HUES64 (cell line): ENCODE measurements around the gene ITGBL1.

Source experiments
- H3K27ac ChIP-seq: 2 replicates; pipeline ENCODE4 v1.7.0; 2013; ENCODE audit warnings: low read depth, low read length, inconsistent platforms
- H3K27me3 ChIP-seq: 2 replicates; pipeline ENCODE4 v1.6.1; 2013; ENCODE audit warnings: mild to moderate bottlenecking, low read length; ENCODE audit not compliant: insufficient read depth
- H3K36me3 ChIP-seq: 2 replicates; pipeline ENCODE4 v1.6.1; 2013; ENCODE audit warnings: mild to moderate bottlenecking, low read length; ENCODE audit not compliant: insufficient read depth
- H3K4me1 ChIP-seq: 2 replicates; pipeline ENCODE4 v1.6.1; 2013; ENCODE audit warnings: mild to moderate bottlenecking, low read length, moderate library complexity; ENCODE audit not compliant: insufficient read depth
- H3K4me3 ChIP-seq: 2 replicates; pipeline ENCODE4 v1.5.1; 2013; ENCODE audit warnings: mild to moderate bottlenecking, low read length, moderate library complexity
- H3K9ac ChIP-seq: 2 replicates; pipeline ENCODE4 v1.6.1; 2013; ENCODE audit warnings: mild to moderate bottlenecking, low read depth, low read length
- H3K9me3 ChIP-seq: 2 replicates; pipeline ENCODE4 v1.6.1; 2013; ENCODE audit warnings: low read depth, low read length; ENCODE audit not compliant: insufficient read depth
- WGBS: fragments of 150-250, 120-280 bp; methylation state at CpG from one replicate; pipeline ENCODE4 v1.1.7; 2013; ENCODE audit warnings: missing lambda C conversion rate; 5-methylcytosine and 5-hydroxymethylcytosine counted together

The ITGBL1 gene

GRCh38 chr13:101570410-101570809 is 117.9 kb downstream of the ITGBL1 start:
- Histone ChIP-seq H3K9me3 (no peaks in the 10 kb centered on the region), H3K36me3 (no peaks in the 10 kb centered on the region), H3K27me3 (no peaks in the 10 kb centered on the region), H3K9ac (no peak overlapping the region), H3K4me3 (no peak overlapping the region), H3K27ac (no peak overlapping the region), H3K4me1 (no peaks in the 10 kb centered on the region)

GRCh38 chr13:101572456-101572855 is 120.0 kb downstream of the ITGBL1 start:
- Histone ChIP-seq H3K27me3 (no peaks in the 10 kb centered on the region), H3K4me3 (no peak overlapping the region), H3K36me3 (no peaks in the 10 kb centered on the region), H3K27ac (no peak overlapping the region), H3K9me3 (no peaks in the 10 kb centered on the region), H3K9ac (no peak overlapping the region), H3K4me1 (no peaks in the 10 kb centered on the region)
- 91% methylated on average over 5 of the region's 5 CpGs for WGBS

DNA sequence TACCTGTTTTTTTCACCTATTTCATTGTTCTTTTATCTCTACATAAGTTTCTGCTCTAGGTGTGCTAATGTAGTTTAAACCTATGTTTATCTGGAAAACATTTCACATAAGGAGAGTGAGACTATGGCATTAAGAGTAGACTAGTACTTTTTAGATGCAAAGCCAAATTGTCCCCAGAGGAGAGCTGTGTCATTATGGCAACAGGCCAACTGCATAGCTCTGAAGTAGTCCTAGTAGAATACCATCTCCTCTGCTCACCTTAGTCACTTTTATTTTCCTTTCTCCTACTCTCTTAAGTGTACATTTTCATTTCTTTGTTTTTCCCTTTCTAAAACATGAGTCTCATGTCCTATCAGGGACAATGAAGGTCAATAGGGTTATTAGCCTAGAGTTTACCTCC is 123.1 kb downstream of the ITGBL1 start:
- Histone ChIP-seq H3K4me1 (no peaks in the 10 kb centered on the region), H3K27ac (no peak overlapping the region), H3K36me3 (no peaks in the 10 kb centered on the region), H3K4me3 (no peak overlapping the region), H3K9ac (no peak overlapping the region), H3K27me3 (no peaks in the 10 kb centered on the region), H3K9me3 (no peaks in the 10 kb centered on the region)

DNA sequence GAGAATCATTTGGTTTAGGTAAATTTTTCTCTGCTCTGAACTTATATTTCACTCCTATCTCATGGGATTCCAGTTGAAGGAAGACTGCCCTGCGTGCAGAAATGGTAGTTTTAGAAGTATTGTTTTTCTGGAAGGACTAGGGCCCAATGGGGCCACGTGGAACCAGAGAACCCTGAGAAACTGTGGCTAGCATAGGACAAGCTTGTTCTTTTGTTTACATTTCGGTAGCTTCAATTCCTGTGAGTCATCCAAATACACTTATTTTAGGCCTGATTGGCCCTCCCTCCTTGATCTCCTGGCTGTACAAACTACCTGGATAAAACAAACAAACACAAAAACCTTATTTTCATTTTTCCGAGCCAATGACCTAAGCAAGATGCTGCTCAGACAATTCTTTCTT is 124.0 kb downstream of the ITGBL1 start:
- 92% methylated on average over 4 of the region's 4 CpGs for WGBS
- H3K36me3 ChIP-seq, result no peaks in the 10 kb centered on the region
- H3K4me3 ChIP-seq, result no peak overlapping the region
- H3K27me3 ChIP-seq, result no peaks in the 10 kb centered on the region
- H3K9me3 ChIP-seq, result no peaks in the 10 kb centered on the region
- H3K27ac ChIP-seq, result no peak overlapping the region
- no peak overlapping the region for H3K9ac ChIP-seq
- no peaks in the 10 kb centered on the region for H3K4me1 ChIP-seq

GRCh38 chr13:101576977-101577376 is 124.5 kb downstream of the ITGBL1 start:
- Histone ChIP-seq H3K27me3 (no peaks in the 10 kb centered on the region), H3K27ac (no peak overlapping the region), H3K9ac (no peak overlapping the region), H3K4me3 (no peak overlapping the region), H3K9me3 (no peaks in the 10 kb centered on the region), H3K4me1 (no peaks in the 10 kb centered on the region), H3K36me3 (no peaks in the 10 kb centered on the region)

- Histone ChIP-seq H3K4me1 (no peaks in the 10 kb centered on the region), H3K9me3 (no peaks in the 10 kb centered on the region), H3K27ac (no peak overlapping the region), H3K36me3 (no peaks in the 10 kb centered on the region), H3K27me3 (no peaks in the 10 kb centered on the region), H3K9ac (no peak overlapping the region), H3K4me3 (no peak overlapping the region)
- 77% methylated on average over 3 of the region's 4 CpGs for WGBS
Observed at GRCh38 chr13:101579281-101579802, 126.9 kb downstream of the ITGBL1 start.

DNA sequence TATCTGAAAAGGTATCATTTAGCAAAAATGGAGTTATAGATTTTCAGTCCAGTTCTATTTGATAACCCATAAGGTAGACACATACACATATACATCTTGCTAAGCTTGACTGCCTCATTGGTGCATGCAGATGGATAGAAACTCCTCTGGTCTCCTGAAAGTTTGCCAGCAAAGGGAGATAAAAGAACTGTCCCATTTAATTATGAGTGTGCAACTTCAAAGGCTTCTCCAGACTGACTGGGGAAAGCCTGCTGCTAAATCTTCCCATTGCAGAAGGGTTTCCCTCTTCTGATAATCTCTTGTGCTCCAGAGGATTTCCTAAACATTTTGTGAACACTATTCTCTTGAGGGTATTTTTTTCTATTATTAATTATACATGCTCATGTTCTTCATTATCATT is 131.9 kb downstream of the ITGBL1 start:
- H3K36me3 ChIP-seq, result no peaks in the 10 kb centered on the region

DNA sequence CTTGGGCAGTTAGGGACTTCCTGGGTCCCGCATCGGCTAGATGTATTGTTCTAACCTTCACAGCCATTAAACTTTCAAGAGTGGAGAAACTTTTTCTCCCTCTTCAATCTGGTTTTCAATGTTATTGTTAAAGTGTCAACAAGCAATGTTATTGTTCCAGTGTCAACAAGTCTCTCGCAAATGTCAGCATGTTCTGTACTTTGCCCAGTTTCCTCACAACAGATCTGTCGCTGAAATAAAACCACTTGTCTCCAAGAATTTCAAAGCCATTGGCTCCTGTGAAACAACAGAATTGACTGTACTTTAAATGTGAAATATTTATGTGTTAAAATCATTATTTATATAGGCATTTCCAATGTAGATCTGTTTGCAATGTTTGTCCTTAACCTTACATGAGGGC is 138.0 kb downstream of the ITGBL1 start:
- no peak overlapping the region for H3K9ac ChIP-seq
- no peaks in the 10 kb centered on the region for H3K9me3 ChIP-seq
- no peaks in the 10 kb centered on the region for H3K4me1 ChIP-seq
- no peaks in the 10 kb centered on the region for H3K36me3 ChIP-seq
- no peak overlapping the region for H3K27ac ChIP-seq
- WGBS, result 96% methylated on average over 4 of the region's 4 CpGs
- no peak overlapping the region for H3K4me3 ChIP-seq
- H3K27me3 ChIP-seq, result no peaks in the 10 kb centered on the region

More for the DNA sequence above, 131.9 kb downstream of the ITGBL1 start:
- H3K27ac ChIP-seq, result no peak overlapping the region
- no peaks in the 10 kb centered on the region for H3K4me1 ChIP-seq
- H3K4me3 ChIP-seq, result no peak overlapping the region
- H3K9me3 ChIP-seq, result no peaks in the 10 kb centered on the region
- no peaks in the 10 kb centered on the region for H3K27me3 ChIP-seq
- no peak overlapping the region for H3K9ac ChIP-seq

DNA sequence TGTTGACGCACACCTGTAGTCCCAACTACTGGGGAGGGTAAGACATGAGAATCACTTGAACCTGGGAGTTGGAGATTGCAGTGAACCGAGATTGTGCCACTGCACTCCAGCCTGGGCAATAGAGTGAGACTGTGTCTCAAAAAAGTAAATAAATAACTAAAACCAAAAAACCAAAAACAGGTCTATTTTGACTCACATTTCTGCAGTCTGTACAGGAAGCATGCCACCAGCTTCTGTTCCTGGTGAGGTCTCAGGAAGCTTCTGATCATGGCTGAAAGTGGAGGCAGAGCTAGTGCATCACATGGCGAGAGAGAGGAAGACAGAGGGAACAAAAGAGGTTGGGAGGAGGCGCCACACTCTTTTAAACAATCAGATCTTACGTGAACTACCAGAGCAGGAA is 142.5 kb downstream of the ITGBL1 start:
- Histone ChIP-seq H3K4me3 (no peak overlapping the region), H3K9me3 (no peaks in the 10 kb centered on the region), H3K27ac (no peak overlapping the region), H3K27me3 (no peaks in the 10 kb centered on the region), H3K4me1 (no peaks in the 10 kb centered on the region), H3K9ac (no peak overlapping the region), H3K36me3 (no peaks in the 10 kb centered on the region)
- WGBS, result 87% methylated on average over 5 of the region's 5 CpGs

DNA sequence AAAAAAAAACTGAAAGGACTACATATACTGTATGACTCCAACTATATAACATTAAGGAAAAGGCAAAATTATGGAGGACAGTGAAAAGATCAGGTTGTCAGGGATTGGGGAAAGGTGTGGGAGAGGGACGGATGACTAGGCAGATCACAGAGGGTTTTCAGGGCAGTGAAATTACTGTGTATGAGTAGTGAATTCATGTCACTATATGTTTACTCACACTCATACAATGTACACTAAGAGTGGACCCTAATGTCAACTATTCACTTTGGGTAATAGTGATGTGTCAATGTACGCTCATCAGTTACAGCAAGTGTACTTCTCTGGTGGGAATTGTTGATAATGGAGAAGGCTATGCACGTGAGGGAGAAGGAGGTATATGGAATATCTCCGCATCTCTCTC is 144.3 kb downstream of the ITGBL1 start:
- Histone ChIP-seq H3K9me3 (no peaks in the 10 kb centered on the region), H3K27me3 (no peaks in the 10 kb centered on the region), H3K9ac (no peak overlapping the region), H3K4me1 (no peaks in the 10 kb centered on the region), H3K4me3 (no peak overlapping the region), H3K27ac (no peak overlapping the region), H3K36me3 (no peaks in the 10 kb centered on the region)
- WGBS, result 96% methylated on average over 4 of the region's 4 CpGs

DNA sequence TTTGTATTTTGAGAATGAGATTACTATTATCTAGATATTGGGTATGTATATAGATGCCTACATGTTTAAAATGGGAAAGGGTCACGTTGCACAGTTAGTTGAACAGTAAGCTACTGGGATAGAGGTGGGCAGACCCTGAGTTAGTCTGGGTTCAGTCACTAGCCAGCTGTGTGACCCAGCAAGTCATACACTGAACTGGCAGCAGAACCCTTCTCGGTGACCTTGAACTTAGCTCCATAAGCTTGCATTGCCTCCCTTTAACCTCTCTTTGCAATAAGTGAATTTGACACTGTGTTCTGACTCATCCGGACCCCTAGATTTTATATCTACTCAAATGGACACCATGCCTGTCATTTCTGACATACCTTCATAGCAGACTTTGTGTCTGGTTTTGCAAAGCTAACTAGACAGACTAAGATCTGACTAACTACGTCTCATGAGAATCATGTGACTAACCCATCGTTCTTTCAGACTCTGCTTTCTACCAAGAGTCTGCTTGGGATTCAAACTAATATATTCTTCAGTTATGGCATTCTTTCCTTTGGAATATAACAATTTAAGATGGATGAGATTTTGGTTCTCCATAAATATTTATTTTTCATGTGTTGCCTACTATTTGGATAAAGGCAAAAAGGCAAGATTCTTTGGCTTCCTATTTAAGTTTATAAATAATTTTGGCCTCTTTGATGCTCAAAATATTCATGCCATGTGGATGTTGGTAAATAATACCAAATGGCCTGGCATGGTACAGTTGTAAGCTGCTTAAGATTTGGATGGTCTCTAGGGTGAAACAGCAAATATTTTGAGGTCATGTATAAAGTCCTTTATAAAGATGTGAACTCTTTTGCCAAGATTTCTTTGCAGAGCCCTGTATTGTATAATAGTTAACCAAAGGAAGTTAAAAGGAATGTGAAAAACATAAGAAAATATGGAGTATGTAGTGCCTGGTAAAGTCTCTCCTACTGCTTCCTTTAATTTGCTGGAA is 159.3 kb downstream of the ITGBL1 start:
- H3K9ac ChIP-seq, result no peak overlapping the region
- no peaks in the 10 kb centered on the region for H3K36me3 ChIP-seq
- H3K4me1 ChIP-seq, result no peaks in the 10 kb centered on the region
- H3K4me3 ChIP-seq, result no peak overlapping the region
- H3K9me3 ChIP-seq, result no peaks in the 10 kb centered on the region
- H3K27me3 ChIP-seq, result no peaks in the 10 kb centered on the region
- 97% methylated on average over 5 of the region's 5 CpGs for WGBS
- no peak overlapping the region for H3K27ac ChIP-seq
